Stomach (tissue), 4 donors: ENCODE data around the gene TTC33.

Experiments
- CTCF ChIP-seq, 7 experiments: fragments of 450-650 bp in 4 of 7; fragments of 200-600 bp in 3 of 7; sonication (generic) in 3 of 7; IDR thresholded peaks; one replicate each; pipeline ENCODE4 v1.5.1; 2016 to 2019; ENCODE audit warnings: antibody characterized with exemption in 7 of 7, control low read depth in 2 of 7, mild to moderate bottlenecking in 1 of 7
- POLR2A ChIP-seq, 4 donors: fragments of 450-650 bp; IDR thresholded peaks; one replicate each; pipeline ENCODE4 v1.6.1; 2016; ENCODE audit warnings: antibody characterized with exemption in 4 of 4, control low read depth in 2 of 4, mild to moderate bottlenecking in 1 of 4, moderate library complexity in 1 of 4

- TF ChIP-seq POLR2A (IDR thresholded peaks at IDR 0.05) (no peak), CTCF (IDR thresholded peaks at IDR 0.05) (no peak)
Observed at GRCh38 chr5:40554054-40554453, 201.7 kb downstream of the TTC33 start.
